C4-2B (cell line): ENCODE data around the gene JOSD2.

Source experiments
- H3K27ac ChIP-seq: fragments of 450-650 bp; 2 replicates; pipeline ENCODE4 v1.5.1; 2017
- ZFX ChIP-seq: fragments of 450-650 bp; IDR thresholded peaks from 2 replicates; pipeline ENCODE4 v1.6.1; 2017
- TF ChIP-seq, protein P1 (sequence below): fragments of 450-650 bp; conservative IDR thresholded peaks from 2 replicates; pipeline ENCODE4 v1.5.1; 2017; ENCODE audit warnings: mild to moderate bottlenecking

Gene JOSD2

DNA sequence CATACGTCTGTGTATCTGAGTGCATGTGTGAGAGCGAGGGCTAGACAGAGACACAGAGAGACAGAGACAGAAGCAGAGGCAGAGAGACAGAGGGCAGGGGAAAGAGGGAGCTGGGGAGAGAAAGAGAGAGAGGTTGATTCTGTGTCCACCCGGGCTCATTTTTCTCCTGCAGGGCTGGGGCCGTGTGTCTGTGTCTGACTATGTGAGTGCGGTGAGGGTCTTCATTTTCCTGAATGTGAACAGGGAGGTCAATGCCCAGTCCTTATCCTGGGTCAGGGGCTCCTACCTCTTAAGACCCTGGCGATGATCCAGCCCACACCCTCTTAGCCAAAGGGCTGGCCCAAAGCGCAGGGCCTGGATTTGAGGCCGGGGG, 39.6 kb upstream of the JOSD2 start:
- no peak overlapping the region for H3K27ac ChIP-seq
- TF ChIP-seq ZFX, result no peak
- TF ChIP-seq, protein P1, sequence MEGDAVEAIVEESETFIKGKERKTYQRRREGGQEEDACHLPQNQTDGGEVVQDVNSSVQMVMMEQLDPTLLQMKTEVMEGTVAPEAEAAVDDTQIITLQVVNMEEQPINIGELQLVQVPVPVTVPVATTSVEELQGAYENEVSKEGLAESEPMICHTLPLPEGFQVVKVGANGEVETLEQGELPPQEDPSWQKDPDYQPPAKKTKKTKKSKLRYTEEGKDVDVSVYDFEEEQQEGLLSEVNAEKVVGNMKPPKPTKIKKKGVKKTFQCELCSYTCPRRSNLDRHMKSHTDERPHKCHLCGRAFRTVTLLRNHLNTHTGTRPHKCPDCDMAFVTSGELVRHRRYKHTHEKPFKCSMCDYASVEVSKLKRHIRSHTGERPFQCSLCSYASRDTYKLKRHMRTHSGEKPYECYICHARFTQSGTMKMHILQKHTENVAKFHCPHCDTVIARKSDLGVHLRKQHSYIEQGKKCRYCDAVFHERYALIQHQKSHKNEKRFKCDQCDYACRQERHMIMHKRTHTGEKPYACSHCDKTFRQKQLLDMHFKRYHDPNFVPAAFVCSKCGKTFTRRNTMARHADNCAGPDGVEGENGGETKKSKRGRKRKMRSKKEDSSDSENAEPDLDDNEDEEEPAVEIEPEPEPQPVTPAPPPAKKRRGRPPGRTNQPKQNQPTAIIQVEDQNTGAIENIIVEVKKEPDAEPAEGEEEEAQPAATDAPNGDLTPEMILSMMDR, result no peak

- TF ChIP-seq, protein P1, result no peak
- no peak for TF ChIP-seq ZFX
- no peak overlapping the region for H3K27ac ChIP-seq
These were observed 39.1 kb upstream of the JOSD2 start for GRCh38 chr19:50549927-50550593.

- H3K27ac ChIP-seq, result no peak overlapping the region
- TF ChIP-seq, protein P1, result no peak
- no peak for TF ChIP-seq ZFX
These were observed 38.3 kb upstream of the JOSD2 start for GRCh38 chr19:50549059-50549926.

DNA sequence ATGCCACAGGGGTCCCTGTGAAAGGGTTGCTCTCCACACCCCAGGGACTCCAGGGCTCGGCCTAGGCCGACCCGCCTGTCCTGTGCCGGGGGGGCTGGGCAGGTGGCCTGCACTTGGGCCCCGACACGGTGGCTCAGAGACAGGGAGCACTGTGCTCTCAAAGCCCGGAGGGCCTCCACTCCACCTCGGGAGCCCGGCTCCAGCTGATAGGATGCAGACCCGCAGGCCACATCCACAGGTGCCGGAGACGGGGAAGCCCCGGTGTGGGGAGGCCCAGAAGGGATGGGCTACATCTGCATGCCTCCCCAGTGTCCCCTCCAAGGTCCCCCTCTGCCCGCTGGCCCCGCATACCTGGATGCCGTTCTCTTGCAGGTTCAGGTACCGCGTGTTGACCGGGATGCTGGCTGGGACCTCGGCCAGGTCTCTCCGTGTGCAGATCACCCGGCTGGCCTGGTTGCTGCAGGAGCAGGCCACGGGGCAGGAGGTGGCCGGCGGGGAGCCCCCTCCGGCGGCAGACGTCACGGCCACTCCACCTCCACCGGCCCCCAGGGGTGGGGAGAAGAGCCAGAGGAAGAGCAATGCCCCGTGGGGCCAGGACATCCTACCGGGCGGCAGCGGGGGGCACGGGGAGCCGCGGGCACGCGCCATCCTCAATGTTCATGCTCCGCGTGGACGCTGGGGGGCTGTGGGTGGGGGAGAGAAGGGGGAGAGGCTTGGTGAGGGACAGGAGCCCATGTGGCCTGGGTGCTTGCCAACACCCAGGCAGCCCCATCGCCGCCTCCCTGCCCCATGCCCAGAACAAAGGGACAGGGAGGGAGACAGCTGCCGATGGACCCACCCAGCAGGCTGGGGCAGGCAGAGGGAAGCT, 37.4 kb upstream of the JOSD2 start:
- H3K27ac ChIP-seq, result no peak overlapping the region
- no peak for TF ChIP-seq ZFX
- TF ChIP-seq, protein P1, result no peak

- TF ChIP-seq, protein P1, result no peak; the same call in 1 of the 2 replicates
- no peak for TF ChIP-seq ZFX
- no peak overlapping the region for H3K27ac ChIP-seq
These were observed 36.6 kb upstream of the JOSD2 start for GRCh38 chr19:50547385-50548190.

- TF ChIP-seq, protein P1, result no peak
- no peak for TF ChIP-seq ZFX
- no peak overlapping the region for H3K27ac ChIP-seq
These were observed 35.7 kb upstream of the JOSD2 start for GRCh38 chr19:50546527-50547221.
